H1 (cell line): ENCODE results near the gene NR1H2. TPM values are rescaled to one million over a fixed set of nuclear protein-coding genes. Genes with fewer than 3 reads are reported as not detected.

Experiments used
- CTCF ChIA-PET: fragments of 300-600 bp; sonication (Branson Sonifier 250); formaldehyde crosslinking; loops from one replicate; lab custom pipeline; 2021; ENCODE audit not compliant: partially characterized antibody; lab: Charles Lee
- POLR2A ChIA-PET: fragments of 300-600 bp; sonication (Branson Sonifier 250); formaldehyde crosslinking; loops from one replicate; lab custom pipeline; 2021; ENCODE audit warnings: inconsistent platforms; ENCODE audit not compliant: partially characterized antibody; lab: Charles Lee
- DNase-seq, 2 experiments: peaks; one replicate each; pipeline versions ENCODE4 v3.0.0 to v3.0.0-alpha.2; 2010 to 2022; ENCODE audit warnings: low spot score in 2 of 2, low read depth in 1 of 2, mixed read lengths in 1 of 2
- FAIRE-seq: peaks from 2 replicates; lab custom pipeline; 2011; peaks lifted over from hg19 to GRCh38; lab: Jason Lieb, UNC
- H2AFZ ChIP-seq: 2 replicates; pipeline ENCODE4 v1.8.1; 2012; ENCODE audit warnings: low read length, inconsistent platforms
- H2AK5ac ChIP-seq: 2 replicates; pipeline ENCODE4 v1.6.1; 2013; ENCODE audit warnings: low read depth, low read length
- H2BK120ac ChIP-seq: replicated peaks from 2 replicates; pipeline ENCODE3; 2013; ENCODE audit warnings: low read depth, low read length, inconsistent platforms
- H2BK12ac ChIP-seq: 2 replicates; pipeline ENCODE4 v1.6.1; 2013; ENCODE audit warnings: low read depth, low read length
- H2BK15ac ChIP-seq: 2 replicates; pipeline ENCODE4 v1.6.1; 2013; ENCODE audit warnings: low read length
- H2BK20ac ChIP-seq: 2 replicates; pipeline ENCODE4 v1.6.1; 2013; ENCODE audit warnings: low read length
- H2BK5ac ChIP-seq: 2 replicates; pipeline ENCODE4 v1.6.1; 2013; ENCODE audit warnings: low read depth, low read length
- H3K14ac ChIP-seq: 2 replicates; pipeline ENCODE4 v1.6.1; 2013; ENCODE audit warnings: inconsistent platforms; ENCODE audit not compliant: insufficient read length
- H3K18ac ChIP-seq: 2 replicates; pipeline ENCODE4 v1.6.1; 2013; ENCODE audit warnings: low read length; ENCODE audit errors: extremely low read depth
- H3K23ac ChIP-seq: 2 replicates; pipeline ENCODE4 v1.6.1; 2013; ENCODE audit warnings: inconsistent platforms; ENCODE audit not compliant: insufficient read length
- H3K23me2 ChIP-seq: 2 replicates; pipeline ENCODE4 v1.6.1; 2013; ENCODE audit warnings: low read depth, low read length
- H3K27ac ChIP-seq: 2 replicates; pipeline ENCODE4 v1.6.1; 2011; ENCODE audit warnings: low read depth, low read length, inconsistent platforms
- H3K27me3 ChIP-seq, 4 experiments: replicated peaks in 1 of 4; 1 replicate in 1 of 4; 2 replicates in 3 of 4; pipeline versions ENCODE4 v1.6.1 to v1.8.1; 2011 to 2013; ENCODE audit warnings: low read length in 3 of 4, mild to moderate bottlenecking in 3 of 4, inconsistent platforms in 2 of 4, mixed read lengths in 2 of 4, moderate library complexity in 1 of 4; ENCODE audit not compliant: control insufficient read depth in 3 of 4, insufficient read depth in 3 of 4; ENCODE audit errors: extremely low read depth in 1 of 4
- H3K36me3 ChIP-seq, 4 experiments: 2 replicates each; pipeline versions ENCODE4 v1.6.1 to v1.8.1; 2011 to 2013; ENCODE audit warnings: mild to moderate bottlenecking in 4 of 4, low read length in 3 of 4, moderate library complexity in 2 of 4, control low read depth in 1 of 4, inconsistent platforms in 1 of 4; ENCODE audit not compliant: insufficient read depth in 4 of 4, control insufficient read depth in 2 of 4
- H3K4ac ChIP-seq: replicated peaks from 2 replicates; pipeline ENCODE3; 2013; ENCODE audit warnings: low read length, low read depth, mixed read lengths, inconsistent platforms; ENCODE audit not compliant: insufficient read length
- H3K4me1 ChIP-seq, 4 experiments: replicated peaks in 1 of 4; 1 replicate in 1 of 4; 2 replicates in 3 of 4; pipeline versions ENCODE4 v1.6.1 to v1.8.1; 2011 to 2013; ENCODE audit warnings: low read length in 3 of 4, inconsistent platforms in 2 of 4, mixed read lengths in 1 of 4; ENCODE audit not compliant: insufficient read depth in 4 of 4, control insufficient read depth in 3 of 4
- H3K4me2 ChIP-seq, 2 experiments: 2 replicates each; pipeline versions ENCODE4 v1.6.1 to v1.8.1; 2011 to 2013; ENCODE audit warnings: low read depth in 2 of 2, low read length in 2 of 2, control low read depth in 1 of 2, inconsistent platforms in 1 of 2, mild to moderate bottlenecking in 1 of 2; ENCODE audit not compliant: insufficient read depth in 1 of 2
- H3K4me3 ChIP-seq, 4 experiments: fragments of 200-600, 300-600 bp in 1 of 4; sonication (generic), shearing (Covaris generic), sonication (Bioruptor Twin) in 1 of 4; 2 replicates each; pipeline versions ENCODE4 v1.5.1 to v1.8.1; 2011 to 2016; ENCODE audit warnings: low read length in 4 of 4, low read depth in 3 of 4, control low read depth in 2 of 4, inconsistent platforms in 2 of 4, mild to moderate bottlenecking in 2 of 4, mixed read lengths in 1 of 4, moderate library complexity in 1 of 4; ENCODE audit not compliant: insufficient read depth in 2 of 4; ENCODE audit errors: extremely low read depth in 1 of 4
- H3K56ac ChIP-seq: replicated peaks from 2 replicates; pipeline ENCODE3; 2013; ENCODE audit warnings: low read depth, mild to moderate bottlenecking, mixed read lengths, low read length, inconsistent platforms; ENCODE audit not compliant: insufficient read length
- H3K79me1 ChIP-seq: 2 replicates; pipeline ENCODE4 v1.6.1; 2013; ENCODE audit warnings: low read depth, low read length, control low read depth
- H3K79me2 ChIP-seq, 2 experiments: 2 replicates each; pipeline versions ENCODE4 v1.6.1 to v1.8.1; 2012 to 2013; ENCODE audit warnings: low read length in 2 of 2, mild to moderate bottlenecking in 2 of 2, inconsistent platforms in 1 of 2; ENCODE audit not compliant: insufficient read depth in 2 of 2, control insufficient read depth in 1 of 2
- H3K9ac ChIP-seq, 4 experiments: replicated peaks in 1 of 4; 1 replicate in 1 of 4; 2 replicates in 3 of 4; pipeline versions ENCODE4 v1.6.1 to v1.8.1; 2011 to 2013; ENCODE audit warnings: low read depth in 3 of 4, low read length in 3 of 4, control low read depth in 2 of 4, mild to moderate bottlenecking in 2 of 4, moderate library complexity in 2 of 4, inconsistent platforms in 1 of 4; ENCODE audit errors: extremely low read depth in 1 of 4
- H3K9me3 ChIP-seq, 2 experiments: 2 replicates each; pipeline versions ENCODE4 v1.6.1 to v1.8.1; 2012 to 2013; ENCODE audit warnings: mild to moderate bottlenecking in 2 of 2, moderate library complexity in 2 of 2, control low read depth in 1 of 2, inconsistent platforms in 1 of 2, low read depth in 1 of 2, low read length in 1 of 2, mixed read lengths in 1 of 2; ENCODE audit not compliant: insufficient read depth in 2 of 2
- H4K20me1 ChIP-seq, 2 experiments: replicated peaks in 1 of 2; 2 replicates each; pipeline versions ENCODE3 to v1.8.1; 2011 to 2013; ENCODE audit warnings: inconsistent platforms in 2 of 2, low read length in 2 of 2, mild to moderate bottlenecking in 1 of 2; ENCODE audit not compliant: insufficient read depth in 2 of 2, control insufficient read depth in 1 of 2
- H4K5ac ChIP-seq: 2 replicates; pipeline ENCODE4 v1.6.1; 2013; ENCODE audit warnings: low read length, low read depth, mixed read lengths, inconsistent platforms; ENCODE audit not compliant: insufficient read length
- H4K8ac ChIP-seq: 2 replicates; pipeline ENCODE4 v1.8.0; 2013; ENCODE audit warnings: mild to moderate bottlenecking, moderate library complexity, low read length, inconsistent platforms; ENCODE audit not compliant: insufficient read depth; ENCODE audit errors: extremely low read depth
- H4K91ac ChIP-seq: replicated peaks from 2 replicates; pipeline ENCODE3; 2013; ENCODE audit warnings: low read length, mixed read lengths, inconsistent platforms; ENCODE audit not compliant: insufficient read length
- CTCF ChIP-seq, 3 experiments: IDR thresholded peaks; 1 replicate in 2 of 3; 2 replicates in 1 of 3; pipeline versions ENCODE4 v1.5.1 to v1.6.1; 2011; ENCODE audit warnings: low read length in 3 of 3, mild to moderate bottlenecking in 3 of 3, inconsistent platforms in 2 of 3, low read depth in 1 of 3, moderate library complexity in 1 of 3; ENCODE audit not compliant: insufficient read depth in 1 of 3; ENCODE audit errors: control extremely low read depth in 1 of 3
- RAD21 ChIP-seq, 2 experiments: IDR thresholded peaks in 1 of 2; conservative IDR thresholded peaks in 1 of 2; 2 replicates each; pipeline ENCODE4 v1.6.1; 2011; ENCODE audit warnings: low read depth in 2 of 2, low read length in 2 of 2, improper control_type of control experiment in 1 of 2, inconsistent platforms in 1 of 2, mild to moderate bottlenecking in 1 of 2, moderate library complexity in 1 of 2
- TAF7 ChIP-seq: optimal IDR thresholded peaks from 2 replicates; pipeline ENCODE3; 2011; ENCODE audit warnings: low read depth, mild to moderate bottlenecking, inconsistent platforms, low read length, moderate library complexity, borderline replicate concordance
- TBP ChIP-seq: IDR thresholded peaks from 2 replicates; pipeline ENCODE4 v1.6.1; 2011; ENCODE audit warnings: low read depth, low read length, improper control_type of control experiment
- TEAD4 ChIP-seq: IDR thresholded peaks from 2 replicates; pipeline ENCODE4 v1.6.1; 2012; ENCODE audit warnings: low read depth, low read length, inconsistent platforms, mixed read lengths
- WGBS, 2 experiments: shearing (Covaris generic) in 1 of 2; methylation state at CpG; one replicate each; pipeline versions ENCODE4 v1.1.6 to v1.1.7; 2013 to 2015; ENCODE audit warnings: low lambda C conversion rate in 2 of 2, mixed read lengths in 2 of 2, inconsistent platforms in 1 of 2, low coverage in 1 of 2, missing lambda C conversion rate in 1 of 2; ENCODE audit not compliant: insufficient replicate concordance in 2 of 2, insufficient coverage in 1 of 2, insufficient read length in 1 of 2; ENCODE audit errors: extremely low coverage in 1 of 2, missing lambda C conversion rate in 1 of 2; 5-methylcytosine and 5-hydroxymethylcytosine counted together
- polyA plus RNA-seq, 7 experiments: library from polyadenylated mRNA; depleted of rRNA in 3 of 7; stranded (reverse) in 5 of 7; unstranded in 2 of 7; fragments of >200 nt in 5 of 7; fragments of 200-250 nt in 2 of 7; gene quantifications; 1 replicate in 5 of 7; 2 replicates in 1 of 7; 4 replicates in 1 of 7; pipeline versions ENCODE4 v1.2.1 to v1.2.3, GENCODE V29; 2011 to 2013; ENCODE audit warnings: missing spikeins in 2 of 7, mixed read lengths in 2 of 7
- total RNA-seq: library from RNA; stranded (reverse); fragmentation: NEBNext Ultra II Directional; extraction: Animal tissue kit (Norgen Biotek cat#: 25700); gene quantifications from 2 replicates; pipeline ENCODE4 v1.2.1, GENCODE V29; 2021

Gene NR1H2
- total and polyA plus RNA-seq, 2 of the 8 experiments (the other 6 are each of a cell fraction or from before 2014, with no cell fraction given) = 40.3 to 47.5 TPM

DNA sequence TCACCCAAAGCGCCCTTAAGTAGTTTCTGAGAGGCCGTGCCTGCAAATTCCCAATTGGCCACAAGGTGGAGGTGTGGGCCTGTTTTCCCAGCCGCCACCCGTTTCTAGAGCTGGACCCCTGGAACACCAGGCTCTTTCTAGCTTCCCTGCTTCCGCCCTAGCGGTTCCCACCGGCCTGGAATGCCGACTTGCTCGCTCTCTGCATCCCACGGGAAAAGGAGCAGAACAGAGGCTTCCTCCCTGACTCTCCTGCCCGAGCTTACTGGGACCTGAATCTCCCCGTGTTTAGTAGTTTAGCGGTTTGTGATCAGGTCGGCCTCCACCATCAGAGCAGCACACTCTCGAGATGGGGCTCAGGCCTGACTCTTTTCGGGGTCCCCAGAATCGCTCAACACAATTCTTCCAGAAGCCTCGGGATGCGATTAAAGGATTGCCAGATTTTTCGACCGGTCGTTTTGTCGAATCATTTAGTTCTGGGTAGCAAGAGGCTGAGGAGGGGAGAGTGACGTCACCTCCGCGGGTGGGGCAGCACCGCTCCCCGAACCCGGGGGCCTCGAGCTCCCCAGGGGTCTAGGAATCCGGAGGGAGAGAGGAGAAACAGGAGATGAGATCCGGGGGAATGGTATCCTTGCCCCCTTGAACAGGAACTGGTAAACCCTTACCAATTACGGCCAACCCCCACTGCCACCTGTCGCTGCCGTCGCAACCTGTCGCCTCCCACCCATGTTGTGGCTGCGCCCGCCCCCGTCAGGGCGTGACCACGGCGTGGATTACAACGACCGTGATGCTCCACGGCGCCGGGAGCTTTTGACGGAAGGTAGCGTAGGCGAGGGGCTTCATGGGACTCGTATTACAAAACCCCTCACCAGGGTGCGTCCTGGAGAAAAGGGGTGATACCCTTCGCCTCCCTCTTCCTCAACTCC is 18.8 kb upstream of the NR1H2 start:
- Histone ChIP-seq H3K4ac (no peak overlapping the region), H2BK120ac (no peak overlapping the region), H3K9ac (no peak overlapping the region), H4K20me1 (no peaks in the 10 kb centered on the region), H3K23me2 (no peaks in the 10 kb centered on the region), H3K27ac (no peak overlapping the region), H3K36me3 (no peaks in the 10 kb centered on the region), H2BK5ac (no peak overlapping the region), H3K56ac (no peak overlapping the region), H4K91ac (no peak overlapping the region), H4K8ac (no peak overlapping the region), H2AFZ (no peak overlapping the region), H2BK20ac (no peak overlapping the region), H3K9me3 (no peaks in the 10 kb centered on the region), H3K4me1 (peaks cover 0 to 2% (median 0%) of the 10 kb centered on the region in 4 experiments; a peak in 2 of 7 replicates), H2BK12ac (no peak overlapping the region), H3K18ac (no peak overlapping the region), H3K4me3 (peak overlapping the region in 1 of 4 experiments; percentile 16; a peak in 1 of 8 replicates), H3K79me2 (no peaks in the 10 kb centered on the region), H3K4me2 (peak overlapping the region in 1 of 2 experiments; percentile 36; a peak in 1 of 4 replicates), H2BK15ac (no peak overlapping the region), H4K5ac (no peak overlapping the region), H2AK5ac (no peak overlapping the region), H3K23ac (no peak overlapping the region), H3K79me1 (no peaks in the 10 kb centered on the region), H3K27me3 (no peaks in the 10 kb centered on the region; a peak in 2 of 7 replicates), H3K14ac (no peak overlapping the region)
- peak; percentile 56 to 95 for DNase-seq
- TF ChIP-seq TBP = peak; percentile 19; the same call in 1 of the 2 replicates
- TF ChIP-seq CTCF (IDR thresholded peaks at IDR 0.05; ENCODE audit: control extremely low read depth in 1 of 3, insufficient read depth in 1 of 3, low read depth in 1 of 3, low read length in 3 of 3) = peak; percentile 71 to 87 (median 82)
- TF ChIP-seq RAD21 (IDR thresholded peaks at IDR 0.05 in 1 of 2, conservative IDR thresholded peaks at IDR 0.05 in 1 of 2; ENCODE audit: low read depth in 2 of 2, low read length in 2 of 2) = peak; percentile 77 to 84
- TF ChIP-seq TAF7 = no peak
- peak; percentile 87 for TF ChIP-seq TEAD4
- ChIA-PET CTCF (interaction anchor here (0.7 to 3.2 kb wide), 35 partner anchors 9 to 565 kb away, joined by 3 to 13 read pairs (median 4); partner anchors contain the start of genes NAPSA and NR1H2), POLR2A (interaction anchor here (0.8 to 1.4 kb wide), 6 partner anchors 14 to 122 kb away, joined by 3 to 4 read pairs (median 4); partner anchors contain the start of gene POLD1)
- peak; percentile 76 for FAIRE-seq
- 71% methylated on average over 49 of the region's 54 CpGs; no CpG with 5 or more reads in 1 of the 2 experiments for WGBS, 2 experiments
